Effector memory CD4-positive, alpha-beta T cell (primary cell): ENCODE results near the gene MAGEF1.

Experiments used
- DNase-seq, 3 donors: peaks; one replicate each; pipeline ENCODE4 v3.0.0-alpha.2; 2020
- H3K27ac ChIP-seq: 2 replicates; pipeline ENCODE4 v1.7.0; 2013; ENCODE audit warnings: mild to moderate bottlenecking, low read length, moderate library complexity; ENCODE audit not compliant: insufficient read depth, poor library complexity, severe bottlenecking
- H3K27me3 ChIP-seq: replicated peaks from 2 replicates; pipeline ENCODE4 v1.7.0; 2013; ENCODE audit warnings: mild to moderate bottlenecking, low read length; ENCODE audit not compliant: insufficient read depth, control insufficient read depth, poor library complexity, severe bottlenecking
- H3K36me3 ChIP-seq: 2 replicates; pipeline ENCODE4 v1.7.0; 2013; ENCODE audit warnings: mild to moderate bottlenecking, low read length, moderate library complexity; ENCODE audit not compliant: control insufficient read depth, insufficient read depth
- H3K4me1 ChIP-seq: 2 replicates; pipeline ENCODE4 v1.7.0; 2013; ENCODE audit warnings: low read length, mild to moderate bottlenecking; ENCODE audit not compliant: control insufficient read depth, insufficient read depth, poor library complexity, severe bottlenecking
- H3K4me3 ChIP-seq: 2 replicates; pipeline ENCODE4 v1.7.0; 2013; ENCODE audit warnings: low read length, low read depth, mild to moderate bottlenecking; ENCODE audit not compliant: insufficient read depth, poor library complexity, severe bottlenecking
- H3K9me3 ChIP-seq: 2 replicates; pipeline ENCODE4 v1.7.0; 2013; ENCODE audit warnings: mild to moderate bottlenecking, low read length, moderate library complexity; ENCODE audit not compliant: control insufficient read depth

The MAGEF1 gene

GRCh38 chr3:184725176-184725719, 13.4 kb upstream of the MAGEF1 start:
- no peak for DNase-seq
- H3K4me3 ChIP-seq: no peak overlapping the region
- no peaks in the 10 kb centered on the region for H3K4me1 ChIP-seq
- no peaks in the 10 kb centered on the region for H3K36me3 ChIP-seq
- H3K9me3 ChIP-seq: no peaks in the 10 kb centered on the region
- H3K27me3 ChIP-seq: no peaks in the 10 kb centered on the region
- no peak overlapping the region for H3K27ac ChIP-seq

GRCh38 chr3:184724699-184725098, 12.8 kb upstream of the MAGEF1 start:
- H3K27ac ChIP-seq: no peak overlapping the region
- no peaks in the 10 kb centered on the region for H3K4me1 ChIP-seq
- H3K9me3 ChIP-seq: no peaks in the 10 kb centered on the region
- no peak overlapping the region for H3K4me3 ChIP-seq
- no peaks in the 10 kb centered on the region for H3K36me3 ChIP-seq
- H3K27me3 ChIP-seq: no peaks in the 10 kb centered on the region
- no peak for DNase-seq

GRCh38 chr3:184719709-184720108, 7.8 kb upstream of the MAGEF1 start:
- H3K27ac ChIP-seq: no peak overlapping the region
- no peaks in the 10 kb centered on the region for H3K9me3 ChIP-seq
- DNase-seq: no peak
- no peaks in the 10 kb centered on the region for H3K36me3 ChIP-seq
- H3K27me3 ChIP-seq: no peaks in the 10 kb centered on the region
- no peak overlapping the region for H3K4me3 ChIP-seq
- H3K4me1 ChIP-seq: no peaks in the 10 kb centered on the region

GRCh38 chr3:184718431-184718830, 6.6 kb upstream of the MAGEF1 start:
- no peak for DNase-seq
- Histone ChIP-seq H3K4me1 (no peaks in the 10 kb centered on the region), H3K27me3 (no peaks in the 10 kb centered on the region)

GRCh38 chr3:184717399-184717983, 5.6 kb upstream of the MAGEF1 start:
- no peaks in the 10 kb centered on the region for H3K9me3 ChIP-seq
- no peak for DNase-seq
- no peaks in the 10 kb centered on the region for H3K27me3 ChIP-seq
- H3K4me3 ChIP-seq: no peak overlapping the region
- no peaks in the 10 kb centered on the region for H3K4me1 ChIP-seq
- H3K27ac ChIP-seq: no peak overlapping the region
- H3K36me3 ChIP-seq: no peaks in the 10 kb centered on the region

More at GRCh38 chr3:184718431-184718830, 6.6 kb upstream of the MAGEF1 start:
- H3K36me3 ChIP-seq: no peaks in the 10 kb centered on the region
- H3K27ac ChIP-seq: no peak overlapping the region
- H3K4me3 ChIP-seq: no peak overlapping the region
- no peaks in the 10 kb centered on the region for H3K9me3 ChIP-seq

- Histone ChIP-seq H3K9me3 (no peaks in the 10 kb centered on the region), H3K27ac (no peak overlapping the region), H3K36me3 (no peaks in the 10 kb centered on the region), H3K4me1 (no peaks in the 10 kb centered on the region), H3K4me3 (no peak overlapping the region), H3K27me3 (no peaks in the 10 kb centered on the region)
- no peak for DNase-seq
These were observed 4.9 kb upstream of the MAGEF1 start for GRCh38 chr3:184716622-184717398.

- Histone ChIP-seq H3K9me3 (no peaks in the 10 kb centered on the region), H3K4me3 (no peak overlapping the region), H3K27me3 (no peaks in the 10 kb centered on the region), H3K27ac (no peak overlapping the region), H3K4me1 (no peaks in the 10 kb centered on the region), H3K36me3 (no peaks in the 10 kb centered on the region)
- no peak for DNase-seq
These were observed 4.2 kb upstream of the MAGEF1 start for GRCh38 chr3:184715943-184716621.

- H3K4me1 ChIP-seq: peaks cover 7% of the 10 kb centered on the region
These were observed 1.7 kb upstream of the MAGEF1 start for GRCh38 chr3:184713521-184713920.

GRCh38 chr3:184713040-184713355, 1.1 kb upstream of the MAGEF1 start:
- Histone ChIP-seq H3K36me3 (no peaks in the 10 kb centered on the region), H3K27me3 (no peaks in the 10 kb centered on the region), H3K27ac (no peak overlapping the region), H3K4me3 (no peak overlapping the region), H3K9me3 (no peaks in the 10 kb centered on the region), H3K4me1 (peaks cover 7% of the 10 kb centered on the region)
- no peak for DNase-seq

More at GRCh38 chr3:184713521-184713920, 1.7 kb upstream of the MAGEF1 start:
- Histone ChIP-seq H3K9me3 (no peaks in the 10 kb centered on the region), H3K27me3 (no peaks in the 10 kb centered on the region), H3K27ac (no peak overlapping the region), H3K4me3 (no peak overlapping the region), H3K36me3 (no peaks in the 10 kb centered on the region)
- DNase-seq: no peak
